CD14-positive monocyte (primary cell): ENCODE results near the gene BRDT. TPM values are rescaled to one million over a fixed set of nuclear protein-coding genes. Genes with fewer than 3 reads are reported as not detected.
"Not testable (repeated sequence)": the region's sequence is repeated elsewhere in the genome, so short reads cannot be mapped to it uniquely, and the experiment has no call there.

Source experiments
- DNase-seq, 3 donors: peaks; one replicate each; pipeline ENCODE4 v3.0.0-alpha.2; 2011 to 2022
- H2AFZ ChIP-seq: 2 replicates; pipeline ENCODE4 v1.6.0; 2012; ENCODE audit warnings: mild to moderate bottlenecking, low read depth, low read length, inconsistent platforms; ENCODE audit not compliant: insufficient read depth, poor library complexity, severe bottlenecking
- H3K27ac ChIP-seq, 2 donors: 1 replicate in 1 of 2; 2 replicates in 1 of 2; pipeline ENCODE4 v1.5.1; 2012 to 2013; ENCODE audit warnings: low read length in 2 of 2, control low read depth in 1 of 2, inconsistent platforms in 1 of 2, low read depth in 1 of 2, mild to moderate bottlenecking in 1 of 2
- H3K27me3 ChIP-seq, 2 donors: one replicate each; pipeline versions ENCODE4 v1.6.0 to v1.6.1; 2011 to 2013; ENCODE audit warnings: low read length in 2 of 2; ENCODE audit not compliant: control insufficient read depth in 2 of 2, insufficient read depth in 2 of 2
- H3K36me3 ChIP-seq, 2 donors: replicated peaks in 1 of 2; 1 replicate in 1 of 2; 2 replicates in 1 of 2; pipeline versions ENCODE4 v1.5.1 to v1.6.1; 2012 to 2013; ENCODE audit warnings: low read length in 2 of 2, control low read depth in 1 of 2, inconsistent platforms in 1 of 2, mild to moderate bottlenecking in 1 of 2; ENCODE audit not compliant: insufficient read depth in 2 of 2, control insufficient read depth in 1 of 2
- H3K4me1 ChIP-seq, 2 donors: 1 replicate in 1 of 2; 2 replicates in 1 of 2; pipeline versions ENCODE4 v1.5.1 to v1.6.1; 2012 to 2013; ENCODE audit warnings: low read length in 2 of 2, control low read depth in 1 of 2, inconsistent platforms in 1 of 2, mild to moderate bottlenecking in 1 of 2, moderate library complexity in 1 of 2; ENCODE audit not compliant: insufficient read depth in 2 of 2, control insufficient read depth in 1 of 2
- H3K4me2 ChIP-seq: replicated peaks from 2 replicates; pipeline ENCODE3; 2012; ENCODE audit warnings: low read length, moderate library complexity, mild to moderate bottlenecking; ENCODE audit not compliant: poor library complexity, severe bottlenecking; ENCODE audit errors: extremely low read depth
- H3K4me3 ChIP-seq, 3 experiments: fragments of 200-600 bp in 1 of 3; sonication (generic) in 1 of 3; replicated peaks in 1 of 3; 1 replicate in 2 of 3; 2 replicates in 1 of 3; pipeline ENCODE4 v1.5.1; 2011 to 2013; ENCODE audit warnings: low read length in 3 of 3, mild to moderate bottlenecking in 3 of 3, control low read depth in 2 of 3, low read depth in 2 of 3, inconsistent platforms in 1 of 3, moderate library complexity in 1 of 3
- H3K79me2 ChIP-seq: 2 replicates; pipeline ENCODE4 v1.6.0; 2012; ENCODE audit warnings: mild to moderate bottlenecking, control low read depth, inconsistent platforms, low read length, moderate library complexity; ENCODE audit not compliant: insufficient read depth
- H3K9ac ChIP-seq: 2 replicates; pipeline ENCODE4 v1.6.0; 2017; ENCODE audit warnings: low read length, mild to moderate bottlenecking; ENCODE audit not compliant: insufficient read depth, poor library complexity, severe bottlenecking
- H3K9me3 ChIP-seq, 2 donors: replicated peaks in 1 of 2; 1 replicate in 1 of 2; 2 replicates in 1 of 2; pipeline versions ENCODE4 v1.5.1 to v1.6.1; 2012 to 2013; ENCODE audit warnings: low read length in 2 of 2, control low read depth in 1 of 2; ENCODE audit not compliant: control insufficient read depth in 1 of 2, insufficient read depth in 1 of 2
- H4K20me1 ChIP-seq: 2 replicates; pipeline ENCODE4 v1.6.0; 2012; ENCODE audit warnings: mild to moderate bottlenecking, low read length, control low read depth, moderate library complexity; ENCODE audit not compliant: insufficient read depth
- H3K27ac Mint-ChIP-seq, 7 donors: one replicate each; pipeline ENCODE4 v1.8.0; 2020; ENCODE audit warnings: mild to moderate bottlenecking in 7 of 7, mixed read lengths in 7 of 7, moderate library complexity in 6 of 7, inconsistent platforms in 2 of 7
- H3K27me3 Mint-ChIP-seq, 3 donors: one replicate each; pipeline ENCODE4 v1.8.0; 2021 to 2022; ENCODE audit warnings: low read depth in 3 of 3, mild to moderate bottlenecking in 3 of 3, mixed read lengths in 3 of 3, moderate library complexity in 3 of 3, inconsistent platforms in 1 of 3
- H3K36me3 Mint-ChIP-seq, 2 donors: one replicate each; pipeline ENCODE4 v1.8.0; 2020; ENCODE audit warnings: mixed read lengths in 2 of 2, inconsistent platforms in 1 of 2, mild to moderate bottlenecking in 1 of 2
- H3K4me1 Mint-ChIP-seq: one replicate; pipeline ENCODE4 v1.8.0; 2020; ENCODE audit warnings: mild to moderate bottlenecking, mixed read lengths
- H3K4me3 Mint-ChIP-seq, 2 donors: one replicate each; pipeline ENCODE4 v1.8.0; 2020; ENCODE audit warnings: mild to moderate bottlenecking in 2 of 2, mixed read lengths in 2 of 2, moderate library complexity in 1 of 2
- H3K9me3 Mint-ChIP-seq, 7 donors: one replicate each; pipeline ENCODE4 v1.8.0; 2020 to 2022; ENCODE audit warnings: mixed read lengths in 7 of 7, mild to moderate bottlenecking in 6 of 7, moderate library complexity in 6 of 7, inconsistent platforms in 2 of 7
- CTCF ChIP-seq: fragments of 200-600 bp; IDR thresholded peaks from one replicate; pipeline ENCODE4 v1.8.0; 2022; ENCODE audit warnings: antibody characterized with exemption, mild to moderate bottlenecking
- WGBS: methylation state at CpG from one replicate; pipeline ENCODE4 v1.1.5; 2013; ENCODE audit warnings: missing lambda C conversion rate; ENCODE audit not compliant: insufficient coverage; 5-methylcytosine and 5-hydroxymethylcytosine counted together
- intact Hi-C, 2 donors: fragments of 100-400 bp; cut with micrococcal nuclease; formaldehyde crosslinking; loops; one replicate each; pipeline versions ENCODE4 v1.15.0 to v1.15.1; 2023
- polyA plus RNA-seq, 3 donors: library from polyadenylated mRNA; depleted of rRNA in 1 of 3; unstranded in 2 of 3; stranded (reverse) in 1 of 3; fragments of 300-500 nt in 2 of 3; fragments of >200 nt in 1 of 3; fragmentation: Illumina TruSeq in 2 of 3; gene quantifications; 1 replicate in 2 of 3; 2 replicates in 1 of 3; pipeline ENCODE4 v1.2.3, GENCODE V29; 2012 to 2021

Gene BRDT
- polyA plus RNA-seq, 3 donors = not detected

GRCh38 chr1:92017656-92018055 is 68.5 kb downstream of the BRDT start:
- no peak for DNase-seq
- WGBS = no CpG with 5 or more reads among the region's 2 CpGs
- H3K27me3 ChIP-seq = no peaks in the 10 kb centered on the region
- H3K36me3 ChIP-seq = no peaks in the 10 kb centered on the region
- no peak overlapping the region for H2AFZ ChIP-seq
- H3K9ac ChIP-seq = no peak overlapping the region
- no peak overlapping the region for H3K4me2 ChIP-seq
- intact Hi-C loops = no loop called here
- no peak overlapping the region for H3K27ac ChIP-seq
- no peaks in the 10 kb centered on the region for H3K79me2 ChIP-seq
- TF ChIP-seq CTCF = no peak
- no peaks in the 10 kb centered on the region for H3K9me3 ChIP-seq
- no peaks in the 10 kb centered on the region for H4K20me1 ChIP-seq
- Mint-ChIP-seq H3K27me3 (peaks cover 2 to 7% (median 3%) of the 10 kb centered on the region in 3 donors), H3K4me3 (no peak overlapping the region), H3K4me1 (no peaks in the 10 kb centered on the region), H3K9me3 (peaks cover 0 to 10% (median 5%) of the 10 kb centered on the region in 7 donors), H3K27ac (peak overlapping the region in 1 of 7 donors; percentile 32), H3K36me3 (no peaks in the 10 kb centered on the region)
- H3K4me1 ChIP-seq = no peaks in the 10 kb centered on the region
- no peak overlapping the region for H3K4me3 ChIP-seq

- intact Hi-C loops, H3K36me3 Mint-ChIP-seq, H3K36me3 ChIP-seq, H3K4me3 ChIP-seq, H3K27ac ChIP-seq, H2AFZ ChIP-seq, H3K27ac Mint-ChIP-seq, DNase-seq, H3K79me2 ChIP-seq, H3K4me3 Mint-ChIP-seq, H4K20me1 ChIP-seq, H3K9ac ChIP-seq, H3K4me2 ChIP-seq, H3K9me3 ChIP-seq: not testable (repeated sequence)
- 97% methylated on average over 25 of the region's 29 CpGs for WGBS
- Histone ChIP-seq H3K27me3 (peaks cover 20 to 31% of the 10 kb centered on the region in 2 donors), H3K4me1 (peaks cover 10 to 11% of the 10 kb centered on the region in 2 donors)
- peaks cover 11% of the 10 kb centered on the region for H3K4me1 Mint-ChIP-seq
- peaks cover 17 to 43% (median 18%) of the 10 kb centered on the region in 7 donors for H3K9me3 Mint-ChIP-seq
- H3K27me3 Mint-ChIP-seq = peaks cover 26 to 35% (median 32%) of the 10 kb centered on the region in 3 donors
Observed at GRCh38 chr1:92026042-92026441, 76.8 kb downstream of the BRDT start.
